ENCODE data around the gene BTD.
A peak's percentile ranks its signal among the peaks of the same experiment; 100 is the strongest.

The BTD gene

GRCh38 chr3:15637131-15637951, 35.8 kb downstream of the BTD start:
- DNase-seq, result no peak

- no peak for DNase-seq
These were observed 36.8 kb downstream of the BTD start for GRCh38 chr3:15638193-15638890.

GRCh38 chr3:15638891-15639262, 37.3 kb downstream of the BTD start:
- DNase-seq, result no peak

- no peak for DNase-seq
These were observed 43.7 kb downstream of the BTD start for GRCh38 chr3:15645246-15645645.

GRCh38 chr3:15645740-15646501, 44.4 kb downstream of the BTD start:
- DNase-seq, result no peak

- no peak for DNase-seq
These were observed 45.4 kb downstream of the BTD start for GRCh38 chr3:15646851-15647511.

- peak; percentile 53 for DNase-seq
These were observed 46.1 kb downstream of the BTD start for GRCh38 chr3:15647611-15648167.

- no peak for DNase-seq
These were observed 47.8 kb downstream of the BTD start for GRCh38 chr3:15649341-15649740.

GRCh38 chr3:15649858-15650257, 48.3 kb downstream of the BTD start:
- DNase-seq, result no peak

GRCh38 chr3:15651396-15651795, 49.9 kb downstream of the BTD start:
- DNase-seq, result no peak

- no peak for DNase-seq
These were observed 51.8 kb downstream of the BTD start for GRCh38 chr3:15653321-15653720.

- DNase-seq, result no peak
These were observed 52.6 kb downstream of the BTD start for GRCh38 chr3:15654127-15654526.

- DNase-seq, result no peak
These were observed 53.3 kb downstream of the BTD start for GRCh38 chr3:15654891-15655290.

GRCh38 chr3:15656342-15656741, 54.8 kb downstream of the BTD start:
- DNase-seq, result no peak

GRCh38 chr3:15657016-15657415, 55.5 kb downstream of the BTD start:
- no peak for DNase-seq

GRCh38 chr3:15659254-15659975, 57.9 kb downstream of the BTD start:
- DNase-seq, result no peak

GRCh38 chr3:15660055-15660935, 58.8 kb downstream of the BTD start:
- no peak for DNase-seq

- DNase-seq, result no peak
These were observed 62.6 kb downstream of the BTD start for GRCh38 chr3:15664144-15664543.

- no peak for DNase-seq
These were observed 64.1 kb downstream of the BTD start for GRCh38 chr3:15665510-15666150.

GRCh38 chr3:15666277-15666676, 64.7 kb downstream of the BTD start:
- no peak for DNase-seq

GRCh38 chr3:15667484-15667883, 65.9 kb downstream of the BTD start:
- DNase-seq, result no peak

All from KG1 (cell line).